H1 (cell line): Measurements from ENCODE around the gene PPP1R2.

Source experiments
- ATF3 ChIP-seq: IDR thresholded peaks from 2 replicates; pipeline ENCODE4 v1.6.1; 2011; ENCODE audit warnings: low read depth, mild to moderate bottlenecking, low read length; ENCODE audit not compliant: insufficient read depth
- CEBPB ChIP-seq: IDR thresholded peaks from 2 replicates; pipeline ENCODE4 v1.6.1; 2012; ENCODE audit warnings: low read depth, low read length
- CHD2 ChIP-seq: IDR thresholded peaks from 2 replicates; pipeline ENCODE4 v1.6.1; 2012; ENCODE audit warnings: low read length, improper control_type of control experiment
- CTCF ChIP-seq, 3 experiments: IDR thresholded peaks; 1 replicate in 2 of 3; 2 replicates in 1 of 3; pipeline versions ENCODE4 v1.5.1 to v1.6.1; 2011; ENCODE audit warnings: low read length in 3 of 3, mild to moderate bottlenecking in 3 of 3, inconsistent platforms in 2 of 3, low read depth in 1 of 3, moderate library complexity in 1 of 3; ENCODE audit not compliant: insufficient read depth in 1 of 3; ENCODE audit errors: control extremely low read depth in 1 of 3
- EP300 ChIP-seq, 2 experiments: IDR thresholded peaks; 1 replicate in 1 of 2; 2 replicates in 1 of 2; pipeline ENCODE4 v1.6.1; 2011 to 2012; ENCODE audit warnings: low read depth in 2 of 2, low read length in 2 of 2, mild to moderate bottlenecking in 2 of 2, borderline replicate concordance in 1 of 2, inconsistent platforms in 1 of 2, moderate library complexity in 1 of 2
- FOSL1 ChIP-seq: IDR thresholded peaks from 2 replicates; pipeline ENCODE4 v1.6.1; 2011; ENCODE audit warnings: mild to moderate bottlenecking, low read depth, low read length, moderate library complexity; ENCODE audit not compliant: insufficient read depth
- MAX ChIP-seq: IDR thresholded peaks from 2 replicates; pipeline ENCODE4 v1.6.1; 2012; ENCODE audit warnings: inconsistent platforms
- PHF8 ChIP-seq: fragments of 200-600 bp; sonication (generic); conservative IDR thresholded peaks from 2 replicates; pipeline ENCODE4 v1.7.1; 2012; ENCODE audit warnings: low read depth, mild to moderate bottlenecking, inconsistent platforms, low read length, moderate library complexity
- POLR2A ChIP-seq, 2 experiments: IDR thresholded peaks; 1 replicate in 1 of 2; 2 replicates in 1 of 2; pipeline ENCODE4 v1.6.1; 2011; ENCODE audit warnings: low read depth in 2 of 2, low read length in 2 of 2, mild to moderate bottlenecking in 2 of 2; ENCODE audit errors: control extremely low read depth in 1 of 2
- POU5F1 ChIP-seq: IDR thresholded peaks from 2 replicates; pipeline ENCODE4 v1.6.1; 2011; ENCODE audit warnings: low read depth, mild to moderate bottlenecking, low read length, moderate library complexity
- SIX5 ChIP-seq: IDR thresholded peaks from 2 replicates; pipeline ENCODE4 v1.6.1; 2011; ENCODE audit warnings: mild to moderate bottlenecking, low read depth, low read length

DNA sequence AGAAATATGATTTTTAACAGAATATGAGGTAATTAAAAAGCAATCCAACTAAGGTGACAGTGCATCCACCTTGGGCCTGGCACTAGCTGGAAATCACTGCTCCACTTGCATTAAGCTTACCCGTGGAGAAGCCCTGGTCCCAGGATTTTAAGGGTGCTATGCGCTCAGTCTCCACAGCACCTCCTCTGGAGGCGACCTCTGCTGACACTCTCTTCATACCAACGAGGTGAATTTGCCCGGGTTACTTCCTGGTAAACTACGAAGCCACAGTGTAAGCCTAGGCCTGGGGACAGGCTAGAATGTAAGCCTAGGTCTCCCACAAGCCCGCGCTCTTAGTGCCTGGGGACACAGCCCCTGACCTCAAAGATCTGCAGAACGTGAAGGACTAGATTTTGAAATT is 39.8 kb upstream of the PPP1R2 start:
- TF ChIP-seq FOSL1 (no peak), PHF8 (no peak), CHD2 (no peak), CTCF (IDR thresholded peaks at IDR 0.05; ENCODE audit: control extremely low read depth in 1 of 3, insufficient read depth in 1 of 3, low read depth in 1 of 3, low read length in 3 of 3) (peak in 2 of 3 experiments; percentile 40 to 50; a peak in 3 of 4 replicates), ATF3 (no peak), SIX5 (no peak), POU5F1 (no peak), EP300 (IDR thresholded peaks at IDR 0.05; ENCODE audit: borderline replicate concordance in 1 of 2, low read depth in 2 of 2, low read length in 2 of 2) (no peak), MAX (no peak), CEBPB (no peak), POLR2A (IDR thresholded peaks at IDR 0.05; ENCODE audit: control extremely low read depth in 1 of 2, low read depth in 2 of 2, low read length in 2 of 2) (no peak)
